Esophagus muscularis mucosa (tissue), 4 donors: ENCODE results near the gene INKA2. TPM values are rescaled to one million over a fixed set of nuclear protein-coding genes. Genes with fewer than 3 reads are reported as not detected.

Experiments used
- DNase-seq: peaks from one replicate; pipeline ENCODE4 v3.0.0-alpha.2; 2017; ENCODE audit errors: extremely low spot score
- H3K27ac ChIP-seq, 4 donors: fragments of 200-600 bp; sonication (generic); replicated peaks in 1 of 4; 1 replicate in 3 of 4; 2 replicates in 1 of 4; pipeline ENCODE4 v1.5.1; 2016 to 2019; ENCODE audit warnings: mild to moderate bottlenecking in 1 of 4
- H3K27me3 ChIP-seq, 4 donors: fragments of 200-600 bp; sonication (generic); one replicate each; pipeline versions ENCODE4 v1.5.1 to v1.6.0; 2016 to 2019
- H3K36me3 ChIP-seq, 4 donors: fragments of 200-600 bp; sonication (generic); one replicate each; pipeline ENCODE4 v1.5.1; 2016 to 2019
- H3K4me1 ChIP-seq, 4 donors: fragments of 200-600 bp; sonication (generic); one replicate each; pipeline ENCODE4 v1.5.1; 2016 to 2019
- H3K4me3 ChIP-seq, 4 donors: fragments of 200-600 bp; sonication (generic); 1 replicate in 2 of 4; 2 replicates in 2 of 4; pipeline ENCODE4 v1.5.1; 2016 to 2019; ENCODE audit warnings: mild to moderate bottlenecking in 4 of 4, moderate library complexity in 1 of 4
- H3K9me3 ChIP-seq, 4 donors: fragments of 200-600 bp; sonication (generic); 1 replicate in 3 of 4; 2 replicates in 1 of 4; pipeline ENCODE4 v1.5.1; 2016 to 2019
- CTCF ChIP-seq, 3 experiments: fragments of 200-600 bp in 2 of 3; fragments of 450-650 bp in 1 of 3; sonication (generic) in 2 of 3; IDR thresholded peaks; one replicate each; pipeline ENCODE4 v1.5.1; 2017 to 2019; ENCODE audit warnings: antibody characterized with exemption in 3 of 3, mild to moderate bottlenecking in 2 of 3, moderate library complexity in 1 of 3
- EP300 ChIP-seq: sonication (generic); formaldehyde crosslinking; IDR thresholded peaks from one replicate; pipeline ENCODE4 v1.6.1; 2017; ENCODE audit warnings: antibody characterized with exemption
- POLR2A ChIP-seq: fragments of 450-650 bp; IDR thresholded peaks from one replicate; pipeline ENCODE4 v1.6.1; 2017; ENCODE audit warnings: antibody characterized with exemption, moderate library complexity, mild to moderate bottlenecking, low read depth
- POLR2AphosphoS5 ChIP-seq, 2 donors: sonication (generic); formaldehyde crosslinking; IDR thresholded peaks; one replicate each; pipeline ENCODE4 v1.6.1; 2017; ENCODE audit warnings: antibody characterized with exemption in 2 of 2
- WGBS: methylation state at CpG from one replicate; pipeline ENCODE4 v1.1.5; 2018; 5-methylcytosine and 5-hydroxymethylcytosine counted together
- intact Hi-C: fragments of 100-400 bp; cut with DNase I; formaldehyde crosslinking; loops from one replicate; pipeline ENCODE4 v1.15.1; 2023
- total RNA-seq, 4 donors: library from RNA; depleted of rRNA; stranded (reverse); fragments of >200 nt; gene quantifications; one replicate each; pipeline versions ENCODE4 v1.1.0 to v1.2.1, GENCODE V29; 2016

INKA2 gene
- total RNA-seq, 4 donors from 2014 or later = 4.0 to 10.8 (median 8.5) TPM

- no peak for DNase-seq
- Histone ChIP-seq H3K9me3 (no peaks in the 10 kb centered on the region), H3K36me3 (peaks cover 22 to 82% (median 57%) of the 10 kb centered on the region in 4 donors), H3K27me3 (no peaks in the 10 kb centered on the region), H3K4me1 (peaks cover 0 to 36% (median 28%) of the 10 kb centered on the region in 4 donors), H3K4me3 (no peak overlapping the region), H3K27ac (peak overlapping the region in 3 of 4 donors; percentile 1 to 45 (median 1))
- no peak for TF ChIP-seq EP300
- TF ChIP-seq POLR2AphosphoS5 (IDR thresholded peaks at IDR 0.05) = no peak
- no peak for TF ChIP-seq CTCF (IDR thresholded peaks at IDR 0.05)
- no peak for TF ChIP-seq POLR2A
- intact Hi-C loops = loop anchor here (5.0 kb wide), 1 partner anchor 225 kb away; no protein-coding TSS in a partner anchor
- WGBS = 57% methylated on average over 2 of the region's 2 CpGs
Observed at GRCh38 chr1:111706921-111707320, 32.3 kb downstream of the INKA2 start.

DNA sequence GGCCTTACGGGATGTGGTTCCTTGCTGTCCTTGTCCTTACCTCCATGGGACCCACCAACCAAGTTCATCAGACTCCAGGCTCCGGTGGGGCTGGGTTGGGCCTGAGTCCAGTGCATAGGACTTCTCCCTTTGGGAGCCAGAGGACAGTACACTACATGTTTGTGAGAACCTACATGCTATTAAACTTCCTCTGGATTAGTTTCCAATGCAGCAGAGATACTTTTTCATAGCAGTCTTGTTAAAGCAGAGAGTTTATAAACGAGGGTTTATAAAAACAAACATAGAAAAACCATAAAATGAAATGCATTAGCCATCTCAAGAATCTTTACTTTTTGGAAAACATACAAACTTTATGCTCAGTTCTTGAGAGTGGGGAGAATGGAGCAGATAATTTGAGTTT is 33.4 kb downstream of the INKA2 start:
- H3K4me3 ChIP-seq = no peak overlapping the region
- intact Hi-C loops = loop anchor here (5.0 kb wide), 1 partner anchor 224 kb away; no protein-coding TSS in a partner anchor
- H3K36me3 ChIP-seq = peaks cover 32 to 84% (median 57%) of the 10 kb centered on the region in 4 donors
- no peaks in the 10 kb centered on the region for H3K9me3 ChIP-seq
- peak overlapping the region in 3 of 4 donors; percentile 8 to 45 (median 17) for H3K27ac ChIP-seq
- DNase-seq = no peak
- no peaks in the 10 kb centered on the region for H3K27me3 ChIP-seq
- TF ChIP-seq EP300 (no peak), CTCF (IDR thresholded peaks at IDR 0.05) (no peak), POLR2AphosphoS5 (IDR thresholded peaks at IDR 0.05) (no peak), POLR2A (no peak)
- WGBS = 63% methylated on average over 3 of the region's 3 CpGs
- H3K4me1 ChIP-seq = peaks cover 0 to 36% (median 28%) of the 10 kb centered on the region in 4 donors

DNA sequence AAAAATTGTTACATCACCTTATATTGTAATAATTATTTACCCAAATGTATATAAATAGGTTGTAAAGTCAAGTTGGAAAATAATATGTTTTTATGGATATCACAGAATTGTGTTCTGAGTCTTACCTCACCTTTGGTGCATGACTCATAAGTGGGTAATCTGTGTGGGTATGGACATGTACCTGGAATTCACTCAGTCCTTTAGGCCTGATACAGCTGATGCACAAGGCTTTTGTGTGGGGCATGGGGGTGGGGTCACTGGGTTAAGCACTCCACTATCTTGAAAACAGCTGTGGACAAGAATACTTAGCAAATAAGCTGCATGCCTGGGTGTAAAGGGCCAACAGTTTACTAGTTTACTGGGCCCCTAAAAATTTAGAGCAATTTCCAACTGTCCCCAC is 34.4 kb downstream of the INKA2 start:
- intact Hi-C loops = loop anchor here (5.0 kb wide), 1 partner anchor 222 kb away; no protein-coding TSS in a partner anchor
- Histone ChIP-seq H3K4me1 (peaks cover 0 to 36% (median 27%) of the 10 kb centered on the region in 4 donors), H3K4me3 (no peak overlapping the region), H3K27ac (no peak overlapping the region), H3K36me3 (peaks cover 37 to 86% (median 62%) of the 10 kb centered on the region in 4 donors), H3K27me3 (no peaks in the 10 kb centered on the region), H3K9me3 (no peaks in the 10 kb centered on the region)
- DNase-seq = no peak
- no peak for TF ChIP-seq POLR2AphosphoS5 (IDR thresholded peaks at IDR 0.05)
- no peak for TF ChIP-seq EP300

DNA sequence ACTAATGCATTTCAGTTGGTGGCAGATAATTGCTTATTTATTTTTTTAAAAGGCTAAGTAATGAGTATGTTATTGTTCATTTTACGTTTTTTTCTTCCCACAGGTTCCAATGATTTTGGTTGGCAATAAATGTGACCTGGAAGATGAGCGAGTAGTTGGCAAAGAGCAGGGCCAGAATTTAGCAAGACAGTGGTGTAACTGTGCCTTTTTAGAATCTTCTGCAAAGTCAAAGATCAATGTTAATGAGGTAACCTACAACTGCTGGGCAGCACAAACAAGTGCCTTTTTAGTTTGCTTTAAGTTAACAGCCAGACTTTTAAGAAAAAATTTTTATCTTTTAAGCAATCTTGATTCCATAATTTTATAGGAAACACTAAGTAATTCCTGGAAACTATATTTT is 35.0 kb downstream of the INKA2 start:
- H3K9me3 ChIP-seq = no peaks in the 10 kb centered on the region
- peaks cover 43 to 87% (median 66%) of the 10 kb centered on the region in 4 donors for H3K36me3 ChIP-seq
- TF ChIP-seq CTCF (IDR thresholded peaks at IDR 0.05) (no peak), POLR2A (no peak), POLR2AphosphoS5 (IDR thresholded peaks at IDR 0.05) (no peak), EP300 (no peak)
- DNase-seq = no peak
- 69% methylated on average over 2 of the region's 2 CpGs for WGBS
- no peak overlapping the region for H3K27ac ChIP-seq
- no peaks in the 10 kb centered on the region for H3K27me3 ChIP-seq
- peaks cover 0 to 36% (median 23%) of the 10 kb centered on the region in 4 donors for H3K4me1 ChIP-seq
- intact Hi-C loops = no loop called here
- no peak overlapping the region for H3K4me3 ChIP-seq

GRCh38 chr1:111702504-111703050 is 36.6 kb downstream of the INKA2 start:
- H3K4me3 ChIP-seq = no peak overlapping the region
- 95% methylated on average over 5 of the region's 5 CpGs for WGBS
- no peaks in the 10 kb centered on the region for H3K9me3 ChIP-seq
- no peaks in the 10 kb centered on the region for H3K27me3 ChIP-seq
- H3K4me1 ChIP-seq = peaks cover 0 to 21% (median 20%) of the 10 kb centered on the region in 4 donors
- peaks cover 46 to 93% (median 70%) of the 10 kb centered on the region in 4 donors for H3K36me3 ChIP-seq
- H3K27ac ChIP-seq = no peak overlapping the region
- intact Hi-C loops = no loop called here
- TF ChIP-seq EP300 (no peak), CTCF (IDR thresholded peaks at IDR 0.05) (no peak), POLR2A (no peak), POLR2AphosphoS5 (IDR thresholded peaks at IDR 0.05) (no peak)
- no peak for DNase-seq
